HEK293 (cell line): Measurements from ENCODE around the gene PVALEF.
A peak's percentile ranks its signal among the peaks of the same experiment; 100 is the strongest.

Source experiments
- BCL6B ChIP-seq: fragments of 450-650 bp; formaldehyde crosslinking; IDR thresholded peaks from 2 replicates; pipeline ENCODE4 v1.5.1; 2017; ENCODE audit warnings: missing biosample characterization, missing genetic modification characterization
- FEZF1 ChIP-seq: fragments of 450-650 bp; formaldehyde crosslinking; IDR thresholded peaks from 2 replicates; pipeline ENCODE4 v1.5.1; 2016; ENCODE audit warnings: missing biosample characterization, missing genetic modification characterization
- IKZF3 ChIP-seq: fragments of 450-650 bp; IDR thresholded peaks from 2 replicates; pipeline ENCODE4 v1.5.0; 2018; ENCODE audit warnings: missing biosample characterization, mild to moderate bottlenecking, missing genetic modification characterization, moderate library complexity
- PRDM10 ChIP-seq: fragments of 450-650 bp; formaldehyde crosslinking; IDR thresholded peaks from 2 replicates; pipeline ENCODE4 v1.5.1; 2016; ENCODE audit warnings: missing biosample characterization, missing genetic modification characterization
- PRDM2 ChIP-seq: fragments of 450-650 bp; formaldehyde crosslinking; IDR thresholded peaks from 2 replicates; pipeline ENCODE4 v1.5.1; 2016; ENCODE audit warnings: missing biosample characterization, missing genetic modification characterization, borderline replicate concordance
- ZBTB48 ChIP-seq: fragments of 450-650 bp; formaldehyde crosslinking; IDR thresholded peaks from 2 replicates; pipeline ENCODE4 v1.5.1; 2016; ENCODE audit warnings: missing biosample characterization, missing genetic modification characterization
- ZNF10 ChIP-seq: fragments of 450-650 bp; formaldehyde crosslinking; IDR thresholded peaks from 2 replicates; pipeline ENCODE4 v1.5.1; 2017; ENCODE audit warnings: missing biosample characterization, missing genetic modification characterization
- ZNF157 ChIP-seq: fragments of 450-650 bp; formaldehyde crosslinking; IDR thresholded peaks from 2 replicates; pipeline ENCODE4 v1.5.1; 2016; ENCODE audit warnings: missing biosample characterization, missing genetic modification characterization
- ZNF174 ChIP-seq: fragments of 450-650 bp; formaldehyde crosslinking; IDR thresholded peaks from 2 replicates; pipeline ENCODE4 v1.5.0; 2017; ENCODE audit warnings: missing biosample characterization, mild to moderate bottlenecking, missing genetic modification characterization
- ZNF184 ChIP-seq: fragments of 450-650 bp; IDR thresholded peaks from 2 replicates; pipeline ENCODE4 v1.5.1; 2018; ENCODE audit warnings: missing biosample characterization, mild to moderate bottlenecking, missing genetic modification characterization
- ZNF202 ChIP-seq: fragments of 450-650 bp; formaldehyde crosslinking; IDR thresholded peaks from 2 replicates; pipeline ENCODE4 v1.5.1; 2016; ENCODE audit warnings: missing biosample characterization, missing genetic modification characterization, borderline replicate concordance
- ZNF214 ChIP-seq: fragments of 450-650 bp; formaldehyde crosslinking; IDR thresholded peaks from 2 replicates; pipeline ENCODE4 v1.5.1; 2017; ENCODE audit warnings: missing biosample characterization, mild to moderate bottlenecking, missing genetic modification characterization, borderline replicate concordance
- ZNF221 ChIP-seq: fragments of 450-650 bp; formaldehyde crosslinking; IDR thresholded peaks from 2 replicates; pipeline ENCODE4 v1.5.1; 2017; ENCODE audit warnings: missing biosample characterization, missing genetic modification characterization, borderline replicate concordance
- ZNF26 ChIP-seq: fragments of 450-650 bp; formaldehyde crosslinking; IDR thresholded peaks from 2 replicates; pipeline ENCODE4 v1.5.1; 2016; ENCODE audit warnings: missing biosample characterization, missing genetic modification characterization
- ZNF335 ChIP-seq: fragments of 450-650 bp; formaldehyde crosslinking; conservative IDR thresholded peaks from 2 replicates; pipeline ENCODE4 v1.5.1; 2016; ENCODE audit warnings: missing biosample characterization, missing genetic modification characterization
- ZNF354C ChIP-seq: fragments of 450-650 bp; formaldehyde crosslinking; IDR thresholded peaks from 2 replicates; pipeline ENCODE4 v1.5.1; 2016; ENCODE audit warnings: missing biosample characterization, missing genetic modification characterization, low read depth, borderline replicate concordance
- ZNF394 ChIP-seq: fragments of 450-650 bp; formaldehyde crosslinking; IDR thresholded peaks from 2 replicates; pipeline ENCODE4 v1.5.1; 2016; ENCODE audit warnings: missing biosample characterization, missing genetic modification characterization, mild to moderate bottlenecking, moderate library complexity, borderline replicate concordance
- ZNF416 ChIP-seq: fragments of 450-650 bp; formaldehyde crosslinking; IDR thresholded peaks from 2 replicates; pipeline ENCODE4 v1.5.1; 2016; ENCODE audit warnings: missing biosample characterization, missing genetic modification characterization
- ZNF423 ChIP-seq: fragments of 450-650 bp; formaldehyde crosslinking; IDR thresholded peaks from 2 replicates; pipeline ENCODE4 v1.5.1; 2016; ENCODE audit warnings: missing biosample characterization, missing genetic modification characterization
- ZNF514 ChIP-seq: fragments of 450-650 bp; formaldehyde crosslinking; IDR thresholded peaks from 2 replicates; pipeline ENCODE4 v1.5.1; 2016; ENCODE audit warnings: missing biosample characterization, missing genetic modification characterization
- ZNF549 ChIP-seq: fragments of 450-650 bp; IDR thresholded peaks from 2 replicates; pipeline ENCODE4 v1.5.1; 2018; ENCODE audit warnings: missing biosample characterization, missing genetic modification characterization, mild to moderate bottlenecking, inconsistent platforms, moderate library complexity
- ZNF677 ChIP-seq: fragments of 450-650 bp; IDR thresholded peaks from 2 replicates; pipeline ENCODE4 v1.5.0; 2018; ENCODE audit warnings: missing biosample characterization, mild to moderate bottlenecking, missing genetic modification characterization, moderate library complexity
- ZNF837 ChIP-seq: fragments of 450-650 bp; formaldehyde crosslinking; IDR thresholded peaks from 2 replicates; pipeline ENCODE4 v1.5.1; 2016; ENCODE audit warnings: missing biosample characterization, missing genetic modification characterization
- ZXDB ChIP-seq: fragments of 450-650 bp; formaldehyde crosslinking; IDR thresholded peaks from 2 replicates; pipeline ENCODE4 v1.5.1; 2016; ENCODE audit warnings: missing biosample characterization, missing genetic modification characterization
- TF ChIP-seq, protein P1 (sequence below): fragments of 450-650 bp; formaldehyde crosslinking; IDR thresholded peaks from 2 replicates; pipeline ENCODE4 v1.5.1; 2017; ENCODE audit warnings: missing biosample characterization, missing genetic modification characterization

The PVALEF gene

GRCh38 chr17:81165246-81166032 lies at the start of gene PVALEF (continued):
- TF ChIP-seq, protein P1, sequence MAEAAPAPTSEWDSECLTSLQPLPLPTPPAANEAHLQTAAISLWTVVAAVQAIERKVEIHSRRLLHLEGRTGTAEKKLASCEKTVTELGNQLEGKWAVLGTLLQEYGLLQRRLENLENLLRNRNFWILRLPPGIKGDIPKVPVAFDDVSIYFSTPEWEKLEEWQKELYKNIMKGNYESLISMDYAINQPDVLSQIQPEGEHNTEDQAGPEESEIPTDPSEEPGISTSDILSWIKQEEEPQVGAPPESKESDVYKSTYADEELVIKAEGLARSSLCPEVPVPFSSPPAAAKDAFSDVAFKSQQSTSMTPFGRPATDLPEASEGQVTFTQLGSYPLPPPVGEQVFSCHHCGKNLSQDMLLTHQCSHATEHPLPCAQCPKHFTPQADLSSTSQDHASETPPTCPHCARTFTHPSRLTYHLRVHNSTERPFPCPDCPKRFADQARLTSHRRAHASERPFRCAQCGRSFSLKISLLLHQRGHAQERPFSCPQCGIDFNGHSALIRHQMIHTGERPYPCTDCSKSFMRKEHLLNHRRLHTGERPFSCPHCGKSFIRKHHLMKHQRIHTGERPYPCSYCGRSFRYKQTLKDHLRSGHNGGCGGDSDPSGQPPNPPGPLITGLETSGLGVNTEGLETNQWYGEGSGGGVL (tag by site-specific recombination): 0 out of 2 replicates have a peak, but pooled peaks have one; percentile 20
- TF ChIP-seq ZNF10 (tag by site-specific recombination): no peak
- TF ChIP-seq ZNF221 (tag by site-specific recombination): no peak
- no peak for TF ChIP-seq ZNF157
- no peak for TF ChIP-seq IKZF3
- TF ChIP-seq BCL6B (tag by site-specific recombination): no peak
- TF ChIP-seq ZNF416 (tag by site-specific recombination): no peak
- 0 out of 2 replicates have a peak, but pooled peaks have one; percentile 21 for TF ChIP-seq PRDM10 (tag by site-specific recombination)
- TF ChIP-seq ZNF354C (tag by site-specific recombination): no peak
- no peak for TF ChIP-seq ZNF677 (tag by site-specific recombination)
- no peak for TF ChIP-seq ZNF26
- peak; percentile 51 for TF ChIP-seq ZNF335 (tag by site-specific recombination)
- TF ChIP-seq ZNF184: no peak
- TF ChIP-seq ZNF174 (tag by site-specific recombination): no peak
- no peak for TF ChIP-seq ZXDB (tag by site-specific recombination)
- no peak for TF ChIP-seq ZNF514 (tag by site-specific recombination)
- 0 out of 2 replicates have a peak, but pooled peaks have one; percentile 13 for TF ChIP-seq ZNF423 (tag by site-specific recombination)
- no peak for TF ChIP-seq PRDM2 (tag by site-specific recombination)
- TF ChIP-seq ZNF202 (tag by site-specific recombination): no peak
- TF ChIP-seq ZNF549 (tag by site-specific recombination): no peak
- peak; percentile 69; the same call in 1 of the 2 replicates for TF ChIP-seq ZBTB48
- no peak for TF ChIP-seq ZNF837 (tag by site-specific recombination)
- no peak for TF ChIP-seq ZNF394 (tag by site-specific recombination)
- no peak for TF ChIP-seq FEZF1 (tag by site-specific recombination)
- TF ChIP-seq ZNF214 (tag by site-specific recombination): no peak
